ENCODE data around the gene WNT6.

DNA sequence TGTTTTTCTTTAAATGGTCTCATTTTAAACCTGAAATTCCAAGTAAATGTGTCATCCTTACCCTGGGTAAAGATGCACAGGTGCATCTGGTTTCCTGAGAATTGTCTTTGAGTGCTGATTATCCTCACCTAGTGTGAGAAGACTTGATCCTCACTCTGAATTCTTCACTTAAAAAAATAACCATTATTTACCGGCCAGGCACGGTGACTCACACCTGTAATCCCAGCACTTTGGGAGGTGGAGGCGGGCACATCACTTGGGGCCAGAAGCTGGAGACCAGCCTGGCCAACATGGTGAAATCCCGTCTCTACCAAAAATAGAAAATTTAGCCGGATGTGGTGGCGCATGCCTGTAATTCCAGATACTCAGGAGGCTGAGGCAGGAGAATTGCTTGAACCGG lies 9.9 kb upstream of the WNT6 start:
- TF ChIP-seq EZH2 (IDR thresholded peaks at IDR 0.05), result no peak
- TF ChIP-seq, protein P1, sequence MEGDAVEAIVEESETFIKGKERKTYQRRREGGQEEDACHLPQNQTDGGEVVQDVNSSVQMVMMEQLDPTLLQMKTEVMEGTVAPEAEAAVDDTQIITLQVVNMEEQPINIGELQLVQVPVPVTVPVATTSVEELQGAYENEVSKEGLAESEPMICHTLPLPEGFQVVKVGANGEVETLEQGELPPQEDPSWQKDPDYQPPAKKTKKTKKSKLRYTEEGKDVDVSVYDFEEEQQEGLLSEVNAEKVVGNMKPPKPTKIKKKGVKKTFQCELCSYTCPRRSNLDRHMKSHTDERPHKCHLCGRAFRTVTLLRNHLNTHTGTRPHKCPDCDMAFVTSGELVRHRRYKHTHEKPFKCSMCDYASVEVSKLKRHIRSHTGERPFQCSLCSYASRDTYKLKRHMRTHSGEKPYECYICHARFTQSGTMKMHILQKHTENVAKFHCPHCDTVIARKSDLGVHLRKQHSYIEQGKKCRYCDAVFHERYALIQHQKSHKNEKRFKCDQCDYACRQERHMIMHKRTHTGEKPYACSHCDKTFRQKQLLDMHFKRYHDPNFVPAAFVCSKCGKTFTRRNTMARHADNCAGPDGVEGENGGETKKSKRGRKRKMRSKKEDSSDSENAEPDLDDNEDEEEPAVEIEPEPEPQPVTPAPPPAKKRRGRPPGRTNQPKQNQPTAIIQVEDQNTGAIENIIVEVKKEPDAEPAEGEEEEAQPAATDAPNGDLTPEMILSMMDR (IDR thresholded peaks at IDR 0.05 in 2 of 3, conservative IDR thresholded peaks at IDR 0.05 in 1 of 3; ENCODE audit: borderline replicate concordance in 1 of 3, insufficient read depth in 1 of 3, low read depth in 2 of 3, low read length in 2 of 3), result no peak
- TF ChIP-seq ATF3 (IDR thresholded peaks at IDR 0.05), result no peak
- no peak for TF ChIP-seq POLR2A (IDR thresholded peaks at IDR 0.05; ENCODE audit: borderline replicate concordance, extremely low read depth, insufficient read depth, insufficient read length)
- no peak for TF ChIP-seq JUND (IDR thresholded peaks at IDR 0.05)
- no peak for TF ChIP-seq SRF (IDR thresholded peaks at IDR 0.05; ENCODE audit: low read depth)
- no peak for TF ChIP-seq POLR2AphosphoS5 (IDR thresholded peaks at IDR 0.05; ENCODE audit: low read depth, low read length)
- TF ChIP-seq RAD21 (IDR thresholded peaks at IDR 0.05; ENCODE audit: low read depth), result no peak
- no peak for TF ChIP-seq EGR1 (IDR thresholded peaks at IDR 0.05; ENCODE audit: low read depth)
- no peak for TF ChIP-seq CEBPB (IDR thresholded peaks at IDR 0.05; ENCODE audit: low read depth)
- no peak for TF ChIP-seq SP1 (IDR thresholded peaks at IDR 0.05; ENCODE audit: low read depth)
- no peak for TF ChIP-seq SIN3A (IDR thresholded peaks at IDR 0.05; ENCODE audit: low read depth)
- TF ChIP-seq ZBTB33 (IDR thresholded peaks at IDR 0.05; ENCODE audit: extremely low read depth, insufficient replicate concordance, low read length), result no peak

All from HCT116 (cell line).